Measurements from ENCODE around the gene KCNJ6.
"Not testable (repeated sequence)": the region's sequence is repeated elsewhere in the genome, so short reads cannot be mapped to it uniquely, and the experiment has no call there.

KCNJ6 gene

DNA sequence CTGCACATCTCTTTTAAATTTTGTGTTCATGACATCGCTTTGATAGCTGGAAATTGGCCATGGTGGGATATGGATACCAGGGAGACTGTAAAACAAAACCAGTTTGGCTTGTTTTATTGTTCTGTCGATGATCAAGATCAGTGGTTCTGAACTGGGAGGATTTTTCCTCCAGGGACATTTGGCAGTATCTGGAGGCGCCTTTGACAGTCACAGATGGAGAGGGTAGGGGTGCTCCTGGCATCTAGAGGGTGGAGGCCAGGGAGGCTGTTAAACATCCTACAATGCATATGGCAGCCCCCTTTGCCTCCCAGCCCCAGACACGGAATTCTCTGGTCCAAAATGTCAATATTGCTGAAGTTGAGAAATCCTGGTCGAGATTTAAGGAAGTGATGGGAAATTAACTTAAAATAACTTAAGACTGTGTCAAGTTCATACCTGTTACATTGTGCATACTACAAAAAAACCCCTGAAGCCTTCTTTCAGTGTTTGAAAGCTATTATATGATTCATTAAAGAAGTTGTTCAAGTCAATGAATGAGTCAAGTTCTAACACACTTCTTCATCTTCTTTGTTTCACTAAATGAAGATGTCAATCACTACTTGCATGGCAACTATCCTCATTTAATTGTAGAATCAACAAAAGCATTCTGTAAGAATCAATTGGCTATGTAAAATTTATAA, 150.9 kb downstream of the KCNJ6 start:
- no peak for DNase-seq

- DNase-seq, result no peak
Observed at GRCh38 chr21:37764691-37765090, 151.6 kb downstream of the KCNJ6 start.

GRCh38 chr21:37763298-37763697, 153.0 kb downstream of the KCNJ6 start:
- DNase-seq, result no peak

DNA sequence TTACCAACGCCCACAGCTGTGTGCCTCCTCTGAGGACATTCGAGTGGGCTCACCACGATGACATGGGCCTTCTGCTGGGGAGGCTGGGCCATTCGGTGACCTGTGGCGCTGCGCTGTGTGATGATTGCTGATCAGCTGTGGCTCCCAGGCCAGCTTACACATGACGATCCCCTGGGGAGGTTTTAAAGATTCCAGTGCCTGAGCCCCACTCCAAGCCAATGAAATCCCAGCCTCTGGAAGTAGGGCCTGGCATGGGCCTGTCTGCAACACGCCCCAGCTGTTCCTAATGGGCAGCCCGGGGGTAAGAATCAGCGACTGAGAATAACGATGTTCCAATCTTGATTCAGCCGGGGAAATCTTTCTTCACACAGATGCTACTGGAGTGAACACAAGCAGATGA, 153.7 kb downstream of the KCNJ6 start:
- no peak for DNase-seq

DNA sequence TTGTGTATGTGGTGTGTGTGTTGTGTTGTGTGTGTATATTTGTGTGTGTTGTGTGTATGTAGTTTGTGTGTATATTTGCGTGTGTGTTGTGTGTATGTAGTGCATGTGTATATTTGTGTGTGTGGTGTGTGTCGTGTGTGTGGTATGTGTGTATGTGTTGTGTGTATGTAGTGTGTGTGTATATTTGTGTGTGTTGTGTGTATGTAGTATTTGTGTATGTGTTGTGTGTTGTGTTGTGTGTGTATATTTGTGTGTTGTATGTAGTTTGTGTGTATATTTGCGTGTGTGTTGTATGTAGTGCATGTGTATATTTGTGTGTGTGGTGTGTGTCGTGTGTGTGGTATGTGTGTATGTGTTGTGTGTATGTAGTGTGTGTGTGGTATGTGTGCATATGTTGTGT, 154.9 kb downstream of the KCNJ6 start:
- DNase-seq, result not testable (repeated sequence)

DNA sequence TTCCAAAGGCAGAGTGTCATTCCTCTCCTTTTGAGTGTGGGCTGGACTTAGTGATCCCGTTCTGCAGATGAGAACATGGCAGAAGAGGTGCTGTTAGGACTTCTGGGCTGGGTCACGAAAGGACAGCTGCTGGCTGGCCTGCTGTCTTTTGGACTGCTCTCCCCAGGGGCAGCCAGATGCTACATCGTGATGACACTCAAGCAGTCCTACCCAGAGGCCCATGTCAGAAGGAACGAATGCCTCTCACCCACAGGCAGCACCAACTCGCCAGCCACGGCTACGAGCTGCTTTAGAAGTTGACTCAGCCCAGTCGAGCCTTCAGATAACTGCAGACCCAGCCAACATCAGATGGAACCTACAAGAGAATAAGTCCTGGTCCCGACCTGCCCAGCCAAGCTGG, 156.5 kb downstream of the KCNJ6 start:
- DNase-seq, result no peak

- DNase-seq, result no peak
Observed at GRCh38 chr21:37758982-37759381, 157.3 kb downstream of the KCNJ6 start.

- no peak for DNase-seq
Observed at GRCh38 chr21:37757606-37758376, 158.5 kb downstream of the KCNJ6 start.

DNA sequence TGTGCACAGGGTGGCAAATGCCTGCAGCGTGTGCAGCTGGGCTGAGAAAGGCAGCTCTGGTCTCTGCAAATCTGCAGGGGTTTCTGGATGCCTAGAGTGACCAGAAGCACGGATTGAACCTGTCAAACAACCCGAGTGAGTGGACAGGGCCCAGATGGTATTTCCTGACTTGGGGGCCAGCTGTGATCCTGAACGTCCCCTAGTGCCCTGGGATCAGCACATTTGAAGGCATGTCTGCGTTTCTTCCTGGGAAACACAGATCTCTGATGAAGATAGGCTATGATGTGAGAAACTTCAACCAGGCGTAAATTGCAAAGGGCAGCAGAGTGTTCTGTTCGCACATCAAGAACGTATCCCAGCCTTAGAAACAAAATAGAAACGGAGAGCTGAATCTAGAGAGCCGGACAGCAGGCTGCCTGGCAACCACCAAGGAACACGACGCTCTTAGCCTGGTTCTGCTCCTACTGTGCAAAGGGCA, 163.1 kb downstream of the KCNJ6 start:
- DNase-seq, result no peak

- no peak for DNase-seq
Observed at GRCh38 chr21:37751268-37751975, 164.8 kb downstream of the KCNJ6 start.

- no peak for DNase-seq
Observed at GRCh38 chr21:37749132-37749531, 167.1 kb downstream of the KCNJ6 start.

DNA sequence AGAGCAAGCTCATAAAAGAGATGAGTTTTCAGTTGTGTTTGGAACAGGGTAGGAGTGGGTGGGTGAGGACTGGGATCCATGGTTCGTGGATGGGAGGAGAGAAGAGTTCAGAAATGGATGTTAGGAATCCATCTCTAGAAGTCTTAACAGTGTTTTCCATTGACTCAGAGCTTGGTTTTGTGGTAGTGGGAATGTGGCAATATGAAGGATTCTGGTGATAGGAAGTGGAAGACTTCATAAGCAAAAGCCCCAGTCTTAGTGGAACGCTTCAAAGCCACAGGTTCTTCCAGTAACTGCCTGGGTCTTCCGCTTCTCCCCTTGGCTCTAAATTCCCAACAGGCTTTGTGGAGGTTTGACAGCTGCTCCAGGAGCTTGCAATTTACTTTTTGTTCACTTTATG, 167.9 kb downstream of the KCNJ6 start:
- no peak for DNase-seq

DNA sequence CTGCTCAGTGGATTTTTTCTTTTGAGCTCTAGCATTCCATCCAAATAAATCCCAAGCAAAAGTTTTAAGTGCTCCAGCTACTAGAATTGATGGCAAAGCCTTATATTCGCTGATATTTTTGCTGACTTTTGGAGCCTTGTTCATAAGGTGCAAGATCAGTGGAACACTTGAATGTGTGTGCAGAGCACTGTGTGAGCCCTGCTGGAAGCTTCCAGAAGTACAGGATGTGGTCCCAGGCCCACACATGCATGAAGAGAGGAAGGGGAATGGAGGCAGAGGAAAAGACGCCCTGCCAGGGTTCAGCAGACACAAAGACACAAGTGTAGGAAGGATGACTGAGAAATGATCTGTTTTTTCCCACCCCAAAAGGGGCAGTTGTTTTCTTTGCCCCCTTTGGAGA, 169.4 kb downstream of the KCNJ6 start:
- no peak for DNase-seq

DNA sequence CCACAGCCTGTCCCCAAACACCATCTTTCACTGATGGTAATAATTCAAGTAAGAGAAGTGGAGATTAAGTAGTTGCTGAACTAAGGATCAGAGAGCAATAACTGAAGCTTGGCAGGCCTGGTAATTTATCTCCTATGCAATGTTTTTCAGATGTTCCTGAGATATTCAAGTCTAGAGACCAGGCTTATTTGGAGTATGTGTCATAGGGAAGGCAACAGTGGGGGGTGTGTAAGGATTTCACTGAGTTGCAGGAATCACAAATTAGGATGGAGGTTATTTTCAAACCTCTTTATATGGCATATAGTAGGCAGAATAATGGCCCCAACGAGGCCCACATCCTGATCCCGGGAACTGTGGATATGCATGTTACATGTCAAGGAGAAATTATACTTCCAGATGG, 171.7 kb downstream of the KCNJ6 start:
- no peak for DNase-seq

GRCh38 chr21:37742532-37742931, 173.7 kb downstream of the KCNJ6 start:
- no peak for DNase-seq

GRCh38 chr21:37742115-37742514, 174.1 kb downstream of the KCNJ6 start:
- DNase-seq, result no peak

DNA sequence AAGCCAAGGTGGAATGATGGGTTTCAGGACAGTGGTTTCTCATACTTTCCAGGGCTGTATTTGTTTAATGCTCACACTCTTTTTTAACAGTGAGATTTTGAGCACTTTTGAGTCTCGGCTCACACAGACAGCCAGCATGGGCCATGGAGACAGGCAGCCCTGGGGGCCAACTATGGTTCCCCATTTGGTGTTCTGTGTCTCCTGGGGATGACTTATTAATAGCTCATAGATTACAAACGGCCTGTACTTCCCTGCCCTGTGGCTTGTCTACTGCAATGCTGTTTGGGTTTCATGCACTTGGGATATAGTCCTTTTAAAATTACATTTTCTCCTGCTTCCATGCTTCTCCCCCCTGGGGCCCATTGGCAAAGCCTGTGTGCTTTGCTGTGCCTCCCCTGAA, 178.3 kb downstream of the KCNJ6 start:
- DNase-seq, result no peak

- no peak for DNase-seq
Observed at GRCh38 chr21:37737507-37737906, 178.8 kb downstream of the KCNJ6 start.

- no peak for DNase-seq
Observed at GRCh38 chr21:37734846-37735245, 181.4 kb downstream of the KCNJ6 start.

- no peak for DNase-seq
Observed at GRCh38 chr21:37732927-37733326, 183.3 kb downstream of the KCNJ6 start.

- no peak for DNase-seq
Observed at GRCh38 chr21:37724201-37724600, 192.1 kb downstream of the KCNJ6 start.

- no peak for DNase-seq
Observed at GRCh38 chr21:37717534-37717933, 198.7 kb downstream of the KCNJ6 start.

GRCh38 chr21:37712569-37712934, 203.7 kb downstream of the KCNJ6 start:
- not testable (repeated sequence) for DNase-seq
